Kidney (tissue), 14 donors: ENCODE results near the gene PLXDC1. TPM values are rescaled to one million over a fixed set of nuclear protein-coding genes. Genes with fewer than 3 reads are reported as not detected.

Experiments used
- DNase-seq, 5 donors: peaks; one replicate each; pipeline ENCODE4 v3.0.0-alpha.2; 2013 to 2020
- FAIRE-seq: peaks from 2 replicates; lab custom pipeline; 2012; peaks lifted over from hg19 to GRCh38; lab: Jason Lieb, UNC
- H3K27ac ChIP-seq, 2 donors: one replicate each; pipeline ENCODE4 v1.7.0; 2013; ENCODE audit warnings: low read depth in 2 of 2, low read length in 2 of 2, inconsistent platforms in 1 of 2
- H3K27me3 ChIP-seq: one replicate; pipeline ENCODE4 v1.7.1; 2013; ENCODE audit warnings: low read length, inconsistent platforms; ENCODE audit not compliant: control insufficient read depth, insufficient read depth
- H3K36me3 ChIP-seq, 3 donors: one replicate each; pipeline versions ENCODE4 v1.7.0 to v1.7.1; 2013; ENCODE audit warnings: low read length in 3 of 3, control low read depth in 1 of 3, inconsistent platforms in 1 of 3; ENCODE audit not compliant: insufficient read depth in 3 of 3, control insufficient read depth in 2 of 3
- H3K4me1 ChIP-seq, 3 donors: one replicate each; pipeline versions ENCODE4 v1.7.0 to v1.7.1; 2013; ENCODE audit warnings: low read length in 3 of 3, inconsistent platforms in 1 of 3, low read depth in 1 of 3; ENCODE audit not compliant: control insufficient read depth in 2 of 3, insufficient read depth in 2 of 3
- H3K4me3 ChIP-seq, 3 donors: one replicate each; pipeline versions ENCODE4 v1.7.0 to v1.8.1; 2013; ENCODE audit warnings: low read length in 3 of 3, control low read depth in 1 of 3, inconsistent platforms in 1 of 3
- H3K9ac ChIP-seq, 3 donors: one replicate each; pipeline versions ENCODE4 v1.7.0 to v1.7.1; 2013; ENCODE audit warnings: low read length in 3 of 3, control low read depth in 1 of 3, inconsistent platforms in 1 of 3
- H3K9me3 ChIP-seq, 3 donors: one replicate each; pipeline versions ENCODE4 v1.7.0 to v1.7.1; 2013; ENCODE audit warnings: low read length in 3 of 3, control low read depth in 1 of 3, inconsistent platforms in 1 of 3; ENCODE audit not compliant: control insufficient read depth in 2 of 3, insufficient read depth in 1 of 3
- CTCF ChIP-seq: IDR thresholded peaks from 3 replicates; pipeline ENCODE4 v1.5.1; 2012; ENCODE audit warnings: mild to moderate bottlenecking, moderate library complexity, borderline replicate concordance; ENCODE audit not compliant: insufficient read depth; ENCODE audit errors: extremely low read depth
- intact Hi-C: fragments of 100-400 bp; cut with DNase I; formaldehyde crosslinking; loops from one replicate; pipeline ENCODE4 v1.11.1; 2022
- polyA plus RNA-seq: library from polyadenylated mRNA; stranded (reverse); fragments of 350-450 nt; fragmentation: Illumina TruSeq; extraction: RNeasy Lipid Tissue Mini Kit (QIAGEN cat#74804); gene quantifications from one replicate; pipeline ENCODE4 v1.2.3, GENCODE V29; 2014; ENCODE audit warnings: low read depth, low replicate concordance; ENCODE audit not compliant: insufficient read depth
- total RNA-seq: library from RNA; stranded (reverse); fragmentation: NEBNext Ultra II Directional; extraction: Animal tissue kit (Norgen Biotek cat#: 25700); gene quantifications from one replicate; pipeline ENCODE4 v1.2.1, GENCODE V29; 2021
- donor health status: control.
- donor health status: control.
- donor health status: control.
- donor health status: control.
- donor health status: control.
- donor health status: DM: yes; HTN: yes; CAD: no.
- donor health status: Normal renal cell carcinoma (clear cell type).

Gene PLXDC1
- total and polyA plus RNA-seq, 2 donors from 2014 or later = 4.5 to 11.1 TPM

- no peak for TF ChIP-seq CTCF
- FAIRE-seq = no peak
- intact Hi-C loops = loop anchor here (10.0 kb wide), 1 partner anchor 71 kb away; no protein-coding TSS in a partner anchor
These were observed 78.1 kb downstream of the PLXDC1 start for GRCh38 chr17:39073353-39073752.

DNA sequence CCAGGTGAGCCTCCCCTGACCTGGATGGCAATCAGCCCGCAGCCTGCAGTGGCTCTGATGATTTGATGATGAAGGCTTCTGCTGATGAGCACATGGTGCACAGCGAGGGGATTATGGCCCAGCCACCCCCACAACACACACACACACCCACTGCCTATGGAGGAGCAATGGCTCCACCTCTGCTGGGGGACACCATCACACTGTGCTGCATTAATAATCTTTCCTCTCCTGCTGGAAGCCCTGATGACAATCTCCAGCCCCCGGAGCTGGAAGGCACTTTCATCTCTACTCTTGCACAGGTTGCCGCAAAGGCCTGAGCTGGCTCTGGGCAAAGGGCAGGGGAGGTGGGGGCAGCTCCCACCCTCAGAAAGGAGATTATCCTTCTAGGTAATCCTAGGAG lies 79.9 kb downstream of the PLXDC1 start:
- no peak overlapping the region for H3K9ac ChIP-seq
- no peaks in the 10 kb centered on the region for H3K4me1 ChIP-seq
- TF ChIP-seq CTCF = no peak
- no peak overlapping the region for H3K4me3 ChIP-seq
- no peaks in the 10 kb centered on the region for H3K36me3 ChIP-seq
- H3K27ac ChIP-seq = no peak overlapping the region
- H3K27me3 ChIP-seq = no peaks in the 10 kb centered on the region
- DNase-seq = no peak
- intact Hi-C loops = loop anchor here (10.0 kb wide), 1 partner anchor 73 kb away; no protein-coding TSS in a partner anchor
- no peak for FAIRE-seq
- no peaks in the 10 kb centered on the region for H3K9me3 ChIP-seq

More at GRCh38 chr17:39073353-39073752, 78.1 kb downstream of the PLXDC1 start:
- Histone ChIP-seq H3K9me3 (no peaks in the 10 kb centered on the region), H3K4me1 (no peaks in the 10 kb centered on the region), H3K4me3 (no peak overlapping the region), H3K27ac (no peak overlapping the region), H3K9ac (no peak overlapping the region), H3K36me3 (no peaks in the 10 kb centered on the region), H3K27me3 (no peaks in the 10 kb centered on the region)
- no peak for DNase-seq

DNA sequence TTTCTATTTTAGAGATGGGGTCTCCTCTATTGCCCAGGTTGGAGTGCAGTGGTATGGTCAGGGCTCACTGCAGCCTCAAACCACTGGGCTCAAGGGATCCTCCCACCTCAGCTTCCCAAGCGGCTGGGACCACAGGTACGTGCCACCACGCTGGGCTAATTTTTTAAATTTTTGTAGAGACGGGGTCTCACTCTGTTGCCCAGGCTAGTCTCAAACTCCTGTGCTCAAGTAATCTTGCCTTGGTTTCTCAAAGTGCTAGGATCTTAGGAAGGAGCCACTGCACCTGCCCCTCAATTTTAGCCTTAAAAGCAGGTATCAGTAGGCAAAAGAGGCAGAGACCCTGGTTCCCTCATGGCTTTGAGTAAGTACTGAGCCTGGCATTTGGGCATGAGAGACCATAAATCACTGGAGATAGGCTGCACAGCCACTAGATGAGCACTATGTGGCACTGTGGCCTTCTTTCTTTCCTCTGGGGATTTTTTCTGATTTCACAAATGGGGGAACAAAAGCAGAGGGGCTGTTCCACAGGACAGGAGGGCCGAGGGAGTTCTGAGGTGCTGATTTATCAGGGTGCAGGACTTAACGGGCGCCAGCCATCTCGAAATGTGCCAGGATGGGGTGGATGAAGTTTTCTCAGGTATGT lies 82.2 kb downstream of the PLXDC1 start:
- DNase-seq = peak in 3 of 5 donors; percentile 27 to 74 (median 62)
- intact Hi-C loops = no loop called here
- no peak for FAIRE-seq
- H3K36me3 ChIP-seq = no peaks in the 10 kb centered on the region
- H3K9me3 ChIP-seq = no peaks in the 10 kb centered on the region
- no peak overlapping the region for H3K9ac ChIP-seq
- H3K27ac ChIP-seq = no peak overlapping the region
- no peaks in the 10 kb centered on the region for H3K27me3 ChIP-seq
- no peaks in the 10 kb centered on the region for H3K4me1 ChIP-seq
- peak; percentile 72 for TF ChIP-seq CTCF
- no peak overlapping the region for H3K4me3 ChIP-seq
